Activated CD8-positive, alpha-beta memory T cell treated with anti-CD3 and anti-CD28 coated beads for 36 hours (primary cell): ENCODE data around the gene HSPA1B. TPM values are rescaled to one million over a fixed set of nuclear protein-coding genes. Genes with fewer than 3 reads are reported as not detected.
"Not testable (repeated sequence)": the region's sequence is repeated elsewhere in the genome, so short reads cannot be mapped to it uniquely, and the experiment has no call there.

Experiments used
- CTCF ChIA-PET: fragments of 350-600 bp; sonication (Branson Sonifier 250); formaldehyde crosslinking; loops from one replicate; lab custom pipeline; 2021; ENCODE audit warnings: antibody characterized with exemption; lab: Charles Lee
- POLR2A ChIA-PET: fragments of 350-600 bp; sonication (Branson Sonifier 250); formaldehyde crosslinking; loops from one replicate; lab custom pipeline; 2021; ENCODE audit warnings: antibody characterized with exemption; lab: Charles Lee
- total RNA-seq, 2 experiments: library from RNA; stranded (reverse); gene quantifications; one replicate each; pipeline ENCODE4 v1.2.3, GENCODE V29; 2021

Gene HSPA1B
- total RNA-seq, 2 experiments from 2014 or later: 82.6 to 86.9 TPM

- POLR2A ChIA-PET: interaction anchor here (0.5 to 2.9 kb wide), 4 partner anchors 11 to 254 kb away, joined by 3 to 20 read pairs (median 6); partner anchors contain the start of gene LSM2
- CTCF ChIA-PET: interaction anchor here (0.6 to 2.3 kb wide), 8 partner anchors 8 to 63 kb away, joined by 3 to 10 read pairs (median 4); partner anchors contain the start of genes CLIC1, HSPA1A, HSPA1L and LSM2
These were observed 32.5 kb upstream of the HSPA1B start for GRCh38 chr6:31794866-31795615.

- ChIA-PET POLR2A (interaction anchor here (0.6 to 2.9 kb wide), 3 partner anchors 10 to 255 kb away, joined by 3 to 20 read pairs (median 3); partner anchors contain the start of gene LSM2), CTCF (interaction anchor here (0.6 to 2.3 kb wide), 16 partner anchors 9 to 227 kb away, joined by 3 to 10 read pairs (median 4); partner anchors contain the start of genes CLIC1, HSPA1A, HSPA1L and LSM2)
These were observed 31.8 kb upstream of the HSPA1B start, which contains the start of gene VARS1 for GRCh38 chr6:31795616-31796298. TSS of gene VARS1 (minus strand) at chr6:31795752. CDS start at chr6:31795217, 535 bp downstream.

GRCh38 chr6:31796993-31797385 is 30.5 kb upstream of the HSPA1B start:
- POLR2A ChIA-PET: interaction anchor here (0.6 to 2.9 kb wide), 3 partner anchors 9 to 229 kb away, joined by 3 to 20 read pairs (median 7); partner anchors contain the start of gene LSM2
- CTCF ChIA-PET: interaction anchor here (0.9 to 2.3 kb wide), 4 partner anchors 10 to 36 kb away, joined by 3 to 7 read pairs (median 4); partner anchors contain the start of gene LSM2

- POLR2A ChIA-PET: no interaction called here
These were observed 29.9 kb upstream of the HSPA1B start for GRCh38 chr6:31797588-31797987.

GRCh38 chr6:31799781-31800180 is 27.8 kb upstream of the HSPA1B start:
- ChIA-PET CTCF (no interaction called here), POLR2A (interaction anchor here (0.6 kb wide), 1 partner anchor 32 kb away, joined by 3 read pairs; no protein-coding TSS in a partner anchor)

More at GRCh38 chr6:31797588-31797987, 29.9 kb upstream of the HSPA1B start:
- CTCF ChIA-PET: interaction anchor here (0.9 to 1.3 kb wide), 2 partner anchors 9 to 20 kb away, joined by 3 to 4 read pairs; partner anchors contain the start of gene LSM2

- ChIA-PET POLR2A (interaction anchor here (0.6 to 0.7 kb wide), 2 partner anchors 136 to 148 kb away, joined by 3 to 7 read pairs; no protein-coding TSS in a partner anchor), CTCF (interaction anchor here (0.7 to 0.8 kb wide), 2 partner anchors 16 to 28 kb away, joined by 3 to 7 read pairs; no protein-coding TSS in a partner anchor)
These were observed 26.3 kb upstream of the HSPA1B start for GRCh38 chr6:31801031-31801927.

- POLR2A ChIA-PET: interaction anchor here (0.7 to 3.1 kb wide), 9 partner anchors 8 to 142 kb away, joined by 3 to 20 read pairs (median 3); partner anchors contain the start of genes GPANK1, HSPA1B, VARS1 and VWA7
- CTCF ChIA-PET: interaction anchor here (1.0 to 2.0 kb wide), 6 partner anchors 8 to 76 kb away, joined by 4 to 10 read pairs (median 4); partner anchors contain the start of genes HSPA1A, HSPA1L and VARS1
These were observed 21.5 kb upstream of the HSPA1B start for GRCh38 chr6:31805939-31806469.

GRCh38 chr6:31806470-31807272 is 20.9 kb upstream of the HSPA1B start, which contains the start of gene LSM2:
TSS of gene LSM2 (minus strand) at chr6:31806966. CDS start at chr6:31806757, 209 bp downstream.
- ChIA-PET POLR2A (interaction anchor here (0.6 to 3.1 kb wide), 13 partner anchors 8 to 1184 kb away, joined by 3 to 20 read pairs (median 4); partner anchors contain the start of genes GPANK1, HSPA1A, HSPA1B and HSPA1L), CTCF (interaction anchor here (0.6 to 2.0 kb wide), 10 partner anchors 9 to 1518 kb away, joined by 3 to 10 read pairs (median 4); partner anchors contain the start of genes HSPA1B and VARS1)

GRCh38 chr6:31808599-31808998 is 18.9 kb upstream of the HSPA1B start:
- CTCF ChIA-PET: not testable (repeated sequence)
- POLR2A ChIA-PET: interaction anchor here (0.6 kb wide), 1 partner anchor 9 kb away, joined by 3 read pairs; no protein-coding TSS in a partner anchor

GRCh38 chr6:31811645-31812044 is 15.9 kb upstream of the HSPA1B start:
- ChIA-PET CTCF (interaction anchor here (1.2 kb wide), 1 partner anchor 10 kb away, joined by 4 read pairs; no protein-coding TSS in a partner anchor), POLR2A (interaction anchor here (0.6 to 2.4 kb wide), 2 partner anchors 11 to 15 kb away, joined by 3 to 10 read pairs; partner anchors contain the start of gene HSPA1B)

GRCh38 chr6:31813465-31813849 is 14.1 kb upstream of the HSPA1B start:
- ChIA-PET POLR2A (interaction anchor here (0.6 to 2.6 kb wide), 9 partner anchors 8 to 236 kb away, joined by 3 to 12 read pairs (median 4); partner anchors contain the start of gene HSPA1B), CTCF (interaction anchor here (1.2 to 2.1 kb wide), 2 partner anchors 9 to 13 kb away, joined by 5 to 8 read pairs; partner anchors contain the start of gene HSPA1B)

GRCh38 chr6:31814677-31815024 is 12.9 kb upstream of the HSPA1B start:
- ChIA-PET POLR2A (interaction anchor here (1.0 to 2.6 kb wide), 6 partner anchors 8 to 273 kb away, joined by 3 to 12 read pairs (median 4); partner anchors contain the start of genes DDAH2, HSPA1B and LSM2), CTCF (interaction anchor here (1.6 to 2.1 kb wide), 3 partner anchors 9 to 19 kb away, joined by 4 to 8 read pairs (median 7); partner anchors contain the start of genes HSPA1B and VARS1)

- POLR2A ChIA-PET: interaction anchor here (0.5 to 2.6 kb wide), 7 partner anchors 8 to 274 kb away, joined by 3 to 12 read pairs (median 4); partner anchors contain the start of genes DDAH2, HSPA1B and LSM2
- CTCF ChIA-PET: interaction anchor here (0.7 to 1.9 kb wide), 4 partner anchors 10 to 19 kb away, joined by 3 to 7 read pairs (median 4); partner anchors contain the start of genes HSPA1B and VARS1
These were observed 12.3 kb upstream of the HSPA1B start, which contains the start of the genes HSPA1A and HSPA1L for GRCh38 chr6:31815025-31815838. TSS of gene HSPA1A (plus strand) at chr6:31815543. CDS start at chr6:31815757, 214 bp downstream. TSS of gene HSPA1L (minus strand) at chr6:31815283. CDS start at chr6:31811972, 3,311 bp downstream.
